NCI-H82 treated with DMSO at 0.1 percent for 48 hours (cell line): ENCODE data around the gene TBC1D9B.
"Not testable (repeated sequence)": the region's sequence is repeated elsewhere in the genome, so short reads cannot be mapped to it uniquely, and the experiment has no call there.

Experiments used
- DNase-seq: peaks from one replicate; lab custom pipeline; 2025; ENCODE audit not compliant: unreplicated experiment; lab: John Stamatoyannopoulos, UW

Gene TBC1D9B

GRCh38 chr5:179886190-179886911 lies 21.3 kb downstream of the TBC1D9B start:
- DNase-seq, result no peak

DNA sequence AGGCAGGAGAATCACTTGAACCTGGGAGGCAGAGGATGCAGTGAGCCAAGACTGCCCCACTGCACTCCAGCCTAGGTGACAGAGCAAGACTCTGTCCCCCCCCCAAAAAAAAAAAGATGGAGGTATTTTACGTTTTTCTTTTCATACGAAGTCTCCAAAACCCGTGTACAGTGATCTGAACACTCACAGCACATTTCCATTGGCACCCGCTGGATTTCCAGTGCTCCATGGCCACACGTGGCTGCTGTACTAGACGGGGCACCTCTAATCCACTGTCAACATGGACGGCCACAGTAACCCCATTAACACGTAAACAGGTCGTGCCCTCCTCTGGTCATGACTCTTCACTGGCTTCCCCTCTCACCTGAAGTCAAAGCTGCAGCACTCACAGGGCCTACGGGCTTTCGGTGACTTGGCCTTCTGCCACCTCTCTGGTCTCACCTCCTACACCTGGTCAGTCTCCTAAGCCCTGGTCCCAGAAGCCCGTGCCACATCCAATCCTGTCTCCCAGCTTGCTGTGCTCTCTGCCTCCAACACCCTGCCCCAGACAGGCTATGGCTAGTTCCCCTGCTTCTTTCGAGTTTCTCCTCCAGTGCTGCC lies 22.1 kb downstream of the TBC1D9B start:
- DNase-seq, result no peak

DNA sequence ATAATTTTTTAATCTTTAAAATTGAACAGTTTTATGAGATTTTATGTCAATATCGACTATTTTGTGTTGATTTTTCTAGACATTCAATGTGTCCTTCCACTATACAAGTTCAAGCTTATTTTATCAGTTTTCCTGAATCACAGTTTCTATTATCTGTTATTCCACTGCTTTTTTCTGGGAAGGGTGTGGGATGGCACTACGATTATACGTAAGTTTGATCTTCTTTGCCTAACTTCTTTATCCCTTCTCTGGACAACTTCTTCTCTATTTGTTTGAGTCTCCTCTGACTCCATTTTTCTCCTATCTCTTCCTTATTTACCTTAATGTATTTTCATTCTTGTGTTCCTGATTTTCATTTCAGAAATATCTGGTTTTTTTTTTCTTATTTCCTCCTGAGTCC lies 24.5 kb downstream of the TBC1D9B start:
- DNase-seq, result no peak

- no peak for DNase-seq
Observed at GRCh38 chr5:179882338-179882737, 25.4 kb downstream of the TBC1D9B start.

GRCh38 chr5:179880848-179881590 lies 26.7 kb downstream of the TBC1D9B start:
- DNase-seq, result no peak

- no peak for DNase-seq
Observed at GRCh38 chr5:179880066-179880650, 27.5 kb downstream of the TBC1D9B start.

DNA sequence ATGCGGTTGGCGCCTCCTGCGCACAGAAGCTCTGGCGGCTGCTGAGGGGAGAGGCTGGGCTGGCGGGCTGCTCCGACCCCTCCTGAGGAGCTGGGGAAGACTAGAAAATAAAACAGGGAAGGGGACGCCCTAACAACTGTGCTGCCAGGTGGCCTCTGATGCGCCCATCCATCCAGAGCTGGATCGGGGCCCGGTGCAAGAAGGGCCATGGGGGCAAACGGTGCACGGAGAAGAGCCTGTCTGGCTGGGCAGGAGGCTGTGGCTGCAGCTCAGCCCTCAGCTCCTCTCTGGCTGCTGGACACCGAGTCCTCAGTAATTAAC lies 28.0 kb downstream of the TBC1D9B start:
- DNase-seq, result no peak

DNA sequence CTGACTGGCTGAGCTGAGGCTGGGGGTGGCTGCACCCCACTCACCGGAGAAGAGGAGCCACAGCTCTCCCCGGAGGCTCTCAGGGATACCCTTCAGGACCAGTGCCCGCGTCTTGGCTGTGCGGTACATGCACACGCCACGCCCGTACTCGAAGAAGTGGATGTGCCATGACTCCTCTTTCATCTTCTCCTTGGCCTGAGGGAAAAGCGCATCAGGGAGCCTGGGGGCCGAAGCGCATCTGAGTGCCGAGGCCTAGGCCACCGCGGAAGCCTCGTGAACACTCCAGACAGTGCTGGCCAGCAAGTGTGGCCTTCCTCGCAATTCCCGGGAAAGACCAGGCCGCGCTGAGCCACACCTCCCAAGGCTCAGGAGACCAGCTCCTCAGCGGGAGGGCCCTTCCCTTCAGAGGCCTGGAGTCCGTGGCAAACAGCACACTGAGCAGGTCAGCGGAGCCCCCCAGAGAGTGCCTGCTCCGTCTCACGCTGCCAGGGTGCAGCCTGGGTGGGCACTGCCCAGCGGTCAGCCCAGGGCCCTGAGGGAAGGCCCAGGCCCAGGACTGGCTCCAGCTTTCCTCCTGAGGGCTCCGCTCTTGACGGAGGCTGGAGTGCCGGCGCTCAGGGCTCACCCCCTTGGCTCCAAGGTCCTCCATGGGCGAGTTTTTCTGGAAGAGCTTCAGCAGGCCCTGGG lies 28.6 kb downstream of the TBC1D9B start:
- no peak for DNase-seq

GRCh38 chr5:179878222-179879002 lies 29.3 kb downstream of the TBC1D9B start:
- no peak for DNase-seq

DNA sequence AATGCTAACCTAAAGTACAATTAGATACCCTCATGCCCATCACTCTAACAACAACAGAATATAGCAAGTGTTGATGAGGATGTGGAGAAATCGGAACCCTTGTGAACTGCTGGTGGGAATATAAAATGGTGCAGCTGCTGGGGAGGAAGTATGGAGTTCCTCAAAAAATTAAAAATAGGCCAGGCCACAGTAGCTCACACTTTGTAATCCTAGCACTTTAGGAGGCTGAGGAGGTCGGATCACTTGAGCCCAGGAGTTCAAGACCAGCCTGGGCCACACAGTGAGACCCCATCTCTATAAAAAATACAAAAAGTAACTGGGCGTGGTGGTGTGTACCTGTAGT lies 31.1 kb downstream of the TBC1D9B start:
- no peak for DNase-seq

GRCh38 chr5:179875741-179876609 lies 31.7 kb downstream of the TBC1D9B start:
- DNase-seq, result no peak

- DNase-seq, result no peak
Observed at GRCh38 chr5:179874536-179875292, 33.0 kb downstream of the TBC1D9B start.

DNA sequence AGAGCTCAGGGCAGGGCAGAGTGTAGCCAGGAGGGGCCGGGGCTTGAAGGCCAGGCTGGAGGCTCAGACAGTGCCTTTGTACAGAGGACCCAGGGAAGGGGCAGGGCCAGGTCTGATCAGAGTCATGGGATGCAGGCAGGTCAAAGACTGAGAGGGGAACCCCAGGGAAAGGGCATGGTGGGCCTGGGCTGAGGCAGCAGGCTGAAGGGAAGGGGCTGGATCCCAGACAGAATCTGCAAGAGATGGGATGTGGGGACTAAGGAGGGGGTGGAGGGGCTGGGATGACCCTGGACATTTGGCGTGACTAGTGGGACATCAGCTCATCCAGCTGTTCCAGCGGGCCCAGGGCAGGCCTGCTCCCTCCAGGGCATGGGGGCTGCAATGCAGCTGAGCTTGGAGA lies 33.6 kb downstream of the TBC1D9B start:
- no peak for DNase-seq

GRCh38 chr5:179873588-179874110 lies 34.0 kb downstream of the TBC1D9B start:
- DNase-seq, result no peak

GRCh38 chr5:179872828-179873575 lies 34.7 kb downstream of the TBC1D9B start:
- no peak for DNase-seq

DNA sequence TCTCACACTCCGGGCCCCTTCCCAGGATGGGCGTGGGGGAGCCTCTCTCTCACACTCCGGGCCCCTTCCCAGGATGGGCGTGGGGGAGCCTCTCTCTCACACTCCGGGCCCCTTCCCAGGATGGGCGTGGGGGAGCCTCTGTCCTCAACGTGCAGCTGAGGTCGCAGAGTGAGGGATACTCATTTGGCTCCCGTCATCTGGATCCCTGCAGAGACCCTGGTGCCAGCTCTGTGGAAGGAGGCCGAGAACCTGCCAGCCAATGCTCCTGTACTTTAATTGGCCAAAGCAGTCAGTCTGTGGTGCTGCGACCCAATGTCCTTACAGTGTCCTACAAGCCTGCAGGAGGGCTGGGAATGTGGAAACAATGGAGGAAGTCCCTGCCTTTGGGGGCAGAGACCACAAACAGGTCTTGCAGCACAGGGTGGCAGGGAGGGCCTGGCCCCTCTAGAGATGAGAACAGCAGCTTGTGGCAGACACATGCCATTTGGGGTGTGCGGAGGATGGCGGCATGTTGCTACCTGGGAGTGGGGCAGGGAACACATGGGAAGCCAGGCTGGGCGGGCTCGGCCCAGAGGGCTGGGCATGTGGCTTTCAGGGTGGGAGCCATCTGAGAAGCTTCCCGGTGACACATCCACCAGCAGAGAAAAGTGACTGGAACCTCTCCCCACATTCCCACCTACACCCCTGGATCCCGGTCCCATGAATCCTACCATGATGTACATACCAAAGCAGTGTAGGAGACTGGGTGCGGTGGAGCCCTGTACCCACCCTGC lies 35.5 kb downstream of the TBC1D9B start:
- DNase-seq, result no peak

DNA sequence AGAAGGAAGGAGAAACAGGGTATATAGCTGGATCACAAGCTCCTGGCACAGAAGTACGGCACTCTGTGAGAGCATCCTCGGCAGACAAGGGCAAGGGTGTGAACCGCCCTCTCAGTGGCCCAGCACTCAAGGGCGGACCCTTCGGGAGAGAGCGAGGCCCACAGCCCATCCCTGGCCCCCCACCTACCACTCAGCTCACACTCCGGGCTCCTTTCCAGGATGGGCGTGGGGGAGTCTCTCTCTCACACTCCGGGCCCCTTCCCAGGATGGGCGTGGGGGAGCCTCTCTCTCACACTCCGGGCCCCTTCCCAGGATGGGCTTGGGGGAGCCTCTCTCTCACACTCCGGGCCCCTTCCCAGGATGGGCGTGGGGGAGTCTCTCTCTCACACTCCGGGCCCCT lies 36.2 kb downstream of the TBC1D9B start:
- not testable (repeated sequence) for DNase-seq
